HG03097 (cell line): Measurements from ENCODE around the gene TMEM134.

ENCODE experiments used
- ATAC-seq: cut with Tn5 transposase; IDR thresholded peaks from one replicate; pipeline ENCODE4 v1.9.1; 2021; ENCODE audit not compliant: unreplicated experiment, low FRiP score

TMEM134 gene

GRCh38 chr11:67463680-67464410, 5.2 kb downstream of the TMEM134 start:
- ATAC-seq: no peak

GRCh38 chr11:67463186-67463585, 5.9 kb downstream of the TMEM134 start:
- ATAC-seq: no peak

GRCh38 chr11:67458266-67458665, 10.8 kb downstream of the TMEM134 start:
- ATAC-seq: no peak

- ATAC-seq: no peak
Measured at GRCh38 chr11:67457453-67457852, 11.6 kb downstream of the TMEM134 start.

- ATAC-seq: no peak
Measured at GRCh38 chr11:67456068-67456705, 12.9 kb downstream of the TMEM134 start.

- no peak for ATAC-seq
Measured at GRCh38 chr11:67455054-67455453, 14.0 kb downstream of the TMEM134 start, which contains the start of gene CABP4. Gene CABP4, plus strand, starts transcription at chr11:67455354. Its CDS starts 70 bp downstream, at chr11:67455424.

GRCh38 chr11:67453816-67454732, 15.0 kb downstream of the TMEM134 start:
- ATAC-seq: no peak

GRCh38 chr11:67452141-67452952, 16.7 kb downstream of the TMEM134 start, which contains the start of gene GPR152:
Gene GPR152, minus strand, starts transcription at chr11:67452729. Its CDS starts 5 bp downstream, at chr11:67452724.
- no peak for ATAC-seq

GRCh38 chr11:67451658-67451976, 17.4 kb downstream of the TMEM134 start:
- ATAC-seq: no peak

GRCh38 chr11:67450796-67451657, 18.0 kb downstream of the TMEM134 start:
- no peak for ATAC-seq

GRCh38 chr11:67449116-67449844, 19.8 kb downstream of the TMEM134 start:
- no peak for ATAC-seq

GRCh38 chr11:67448220-67448609, 20.8 kb downstream of the TMEM134 start:
- ATAC-seq: no peak

- ATAC-seq: no peak
Measured at GRCh38 chr11:67445515-67445914, 23.5 kb downstream of the TMEM134 start.

- no peak for ATAC-seq
Measured at GRCh38 chr11:67442504-67443404, 26.3 kb downstream of the TMEM134 start.

GRCh38 chr11:67441731-67442351, 27.2 kb downstream of the TMEM134 start:
- no peak for ATAC-seq

GRCh38 chr11:67441098-67441563, 27.9 kb downstream of the TMEM134 start:
- ATAC-seq: no peak
